HG03457 (cell line): ENCODE results near the gene DKKL1.
"Not testable (repeated sequence)": the region's sequence is repeated elsewhere in the genome, so short reads cannot be mapped to it uniquely, and the experiment has no call there.

Source experiments
- ATAC-seq: cut with Tn5 transposase; IDR thresholded peaks from one replicate; pipeline ENCODE4 v1.9.1; 2021; ENCODE audit warnings: moderate number of reproducible peaks; ENCODE audit not compliant: unreplicated experiment

DKKL1 gene

DNA sequence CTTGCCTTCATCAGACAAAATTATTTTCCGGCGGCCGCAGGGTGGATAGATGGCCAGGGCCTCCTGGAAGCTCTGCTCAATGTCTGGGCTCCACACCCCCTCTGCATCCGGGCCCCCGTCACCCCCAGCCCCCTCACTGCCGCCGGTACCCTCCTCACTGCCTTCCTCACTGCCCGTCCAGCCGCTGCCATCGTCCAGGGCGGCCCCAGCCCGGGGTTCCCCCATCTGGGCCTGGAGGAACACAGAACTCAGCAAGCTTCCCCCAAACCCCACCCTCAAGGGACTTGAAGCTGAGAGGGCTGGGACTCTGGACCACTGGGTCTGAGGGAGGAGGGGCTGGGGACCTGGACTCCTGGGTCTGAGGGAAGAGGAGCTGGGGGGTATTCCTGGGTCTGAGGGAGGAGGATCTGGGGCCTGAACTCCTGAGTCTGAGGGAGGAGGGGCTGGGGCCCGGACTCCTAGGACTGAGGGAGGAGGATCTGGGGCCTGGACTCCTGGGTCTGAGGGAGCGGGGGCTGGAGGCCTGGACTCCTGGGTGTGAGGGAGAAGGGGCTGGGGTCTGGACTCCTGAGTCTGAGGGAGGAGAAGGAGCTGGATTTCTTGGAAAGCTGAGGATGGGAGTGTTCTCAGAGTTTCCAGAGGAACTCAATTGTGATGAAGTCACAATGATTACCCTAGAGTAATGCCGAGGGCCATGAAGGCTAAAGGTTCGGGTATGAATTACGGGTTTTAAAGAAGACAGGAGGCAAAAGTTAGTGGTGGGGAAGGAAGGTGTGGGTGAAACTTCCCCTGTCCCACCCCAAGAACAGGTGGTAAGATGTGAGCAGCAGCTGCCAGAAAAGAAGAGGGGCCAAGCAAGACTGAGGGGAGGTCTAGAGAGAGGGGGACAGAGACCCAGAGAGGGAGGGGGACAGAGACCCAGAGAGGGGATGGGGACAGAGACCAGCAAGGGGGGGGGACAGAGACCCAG lies 3.5 kb upstream of the DKKL1 start:
- ATAC-seq: no peak

DNA sequence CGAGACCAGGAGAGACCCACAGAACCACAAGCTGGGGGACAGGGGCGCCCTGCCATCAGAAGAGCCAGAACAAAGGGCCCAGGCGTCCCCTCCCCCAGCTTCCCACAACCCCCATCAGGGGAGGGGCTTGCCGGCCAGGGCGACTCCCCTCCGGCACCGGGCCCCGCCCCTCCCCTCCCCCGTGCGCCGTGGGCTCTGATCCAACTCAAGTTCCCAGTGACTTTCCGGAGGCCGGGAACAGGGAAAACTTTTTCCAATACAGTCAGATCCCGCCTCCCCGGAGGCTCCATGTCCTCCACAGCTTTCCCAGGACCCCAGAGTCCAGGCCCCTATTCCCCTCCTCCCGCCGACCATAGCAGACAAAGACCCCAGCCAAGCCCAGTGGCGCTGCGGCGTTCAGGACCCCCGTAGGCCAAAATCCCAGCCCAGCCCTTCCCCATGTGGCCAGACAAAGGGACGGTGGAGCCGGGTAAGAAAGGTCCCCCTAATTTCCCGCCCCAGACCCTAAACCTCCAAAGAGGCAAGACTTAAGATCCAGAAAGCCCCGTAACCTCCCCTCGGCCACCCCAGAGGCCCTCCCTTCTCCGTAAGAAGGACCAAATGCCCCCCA lies 2.1 kb upstream of the DKKL1 start:
- no peak for ATAC-seq

DNA sequence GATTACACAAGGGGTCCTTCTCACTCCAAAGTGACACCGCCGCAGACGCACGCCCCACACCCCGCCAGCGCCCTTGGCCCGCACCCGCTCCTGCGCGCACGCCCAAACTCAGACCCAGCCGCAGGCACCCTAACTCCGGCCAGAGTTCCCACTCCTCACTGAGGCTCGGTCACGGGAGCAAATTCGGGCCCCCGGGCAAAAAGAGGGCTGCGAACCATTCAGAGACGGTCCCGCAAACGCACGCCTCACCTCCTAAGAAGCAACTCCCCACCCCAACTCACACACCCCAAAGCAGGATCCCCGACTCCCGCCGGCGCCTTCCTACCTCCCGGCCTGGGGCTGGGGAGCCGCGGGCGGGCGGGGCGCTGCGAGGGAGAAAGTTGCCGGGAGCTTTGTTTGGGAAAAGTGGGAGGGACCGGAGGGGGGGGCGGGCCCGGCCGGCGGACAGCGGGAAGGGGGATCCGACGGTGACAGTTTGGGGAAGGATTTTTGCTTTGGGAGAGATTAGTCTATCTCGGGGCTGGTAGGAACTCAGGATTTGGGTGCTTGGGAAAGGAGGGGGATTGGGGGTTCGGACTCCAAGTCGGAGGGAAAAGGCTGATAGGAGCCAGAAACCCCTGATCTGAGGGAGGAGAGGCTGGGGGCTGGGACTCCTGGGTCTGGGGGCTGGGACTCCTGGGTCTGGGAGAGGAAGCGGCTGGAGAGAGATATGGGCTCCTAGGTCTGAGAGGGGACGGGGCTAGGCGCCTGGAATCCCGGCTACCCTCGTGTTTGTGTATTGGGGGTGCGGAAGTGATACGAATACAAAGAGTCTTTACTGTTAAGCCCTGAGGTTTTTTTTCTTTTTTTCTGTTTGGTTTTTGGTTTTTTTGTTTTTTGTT lies 1.4 kb upstream of the DKKL1 start, which contains the start of gene TEAD2:
Gene TEAD2, minus strand, starts transcription at position 369 of the 881 bp plus-strand sequence. CDS start 2,341 bp downstream, outside the sequence.
- no peak for ATAC-seq

DNA sequence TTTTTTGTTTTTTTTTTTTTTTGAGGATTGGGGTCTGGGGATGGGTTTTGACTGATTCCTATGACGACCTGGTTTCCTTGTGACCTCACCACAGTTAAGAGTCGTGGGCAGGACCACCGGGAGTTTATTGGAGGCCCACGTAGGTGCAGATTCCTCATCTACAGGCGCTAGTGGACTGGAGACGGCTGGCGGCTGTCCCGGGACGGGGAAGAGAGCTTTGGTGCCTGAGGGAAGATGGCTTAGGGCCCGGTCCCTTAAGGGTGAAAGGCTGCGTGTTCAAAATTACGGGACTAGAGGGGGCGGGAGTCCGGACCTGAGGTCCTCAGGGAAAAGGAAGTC lies 779 bp upstream of the DKKL1 start:
- ATAC-seq: no peak

DNA sequence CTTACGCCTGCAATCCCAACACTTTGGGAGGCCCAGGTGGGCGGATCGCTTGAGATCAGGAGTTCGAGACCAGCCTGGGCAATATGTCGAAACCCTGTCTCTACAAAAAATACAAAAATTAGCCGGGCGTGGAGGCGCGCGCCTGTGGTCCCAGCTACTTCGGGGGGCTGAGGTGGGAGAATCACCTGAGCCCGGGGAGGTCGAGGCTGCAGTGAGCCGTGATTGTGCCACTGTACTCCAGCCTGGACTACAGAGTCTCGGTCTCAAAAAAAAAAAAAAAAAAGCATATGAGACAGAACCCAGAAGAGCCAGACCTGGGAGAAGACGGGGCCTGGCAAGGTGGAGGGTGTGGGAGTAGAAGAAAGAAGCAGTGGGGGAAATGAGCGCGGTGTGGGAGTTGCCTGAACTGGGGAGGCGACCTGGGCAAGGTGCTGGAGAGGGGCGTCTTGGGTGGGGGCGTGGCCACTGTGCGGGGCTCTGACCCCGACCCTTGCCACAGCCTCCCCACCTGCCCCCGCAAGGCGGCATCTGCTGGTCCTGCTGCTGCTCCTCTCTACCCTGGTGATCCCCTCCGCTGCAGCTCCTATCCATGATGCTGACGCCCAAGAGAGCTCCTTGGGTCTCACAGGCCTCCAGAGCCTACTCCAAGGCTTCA lies 533 bp downstream of the DKKL1 start:
- no peak for ATAC-seq

DNA sequence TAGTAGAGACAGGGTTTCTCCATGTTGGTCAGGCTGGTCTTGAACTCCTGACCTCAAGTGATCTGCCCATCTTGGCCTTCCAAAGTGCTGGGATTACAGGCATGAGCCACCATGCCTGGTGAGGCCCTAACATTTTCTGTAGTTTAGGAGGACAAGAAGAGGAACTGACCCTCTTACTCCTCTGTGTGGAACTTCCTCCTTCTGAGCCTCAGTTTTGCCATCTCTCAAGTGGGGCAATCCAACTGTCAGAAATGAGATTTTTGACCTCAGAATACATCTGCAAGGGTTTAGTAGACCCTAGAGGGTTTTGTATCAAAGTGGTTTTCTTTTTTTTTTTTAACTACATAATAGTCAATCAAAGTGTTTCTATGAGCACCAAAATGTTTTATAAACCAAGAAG lies 2.4 kb downstream of the DKKL1 start:
- ATAC-seq: no peak

DNA sequence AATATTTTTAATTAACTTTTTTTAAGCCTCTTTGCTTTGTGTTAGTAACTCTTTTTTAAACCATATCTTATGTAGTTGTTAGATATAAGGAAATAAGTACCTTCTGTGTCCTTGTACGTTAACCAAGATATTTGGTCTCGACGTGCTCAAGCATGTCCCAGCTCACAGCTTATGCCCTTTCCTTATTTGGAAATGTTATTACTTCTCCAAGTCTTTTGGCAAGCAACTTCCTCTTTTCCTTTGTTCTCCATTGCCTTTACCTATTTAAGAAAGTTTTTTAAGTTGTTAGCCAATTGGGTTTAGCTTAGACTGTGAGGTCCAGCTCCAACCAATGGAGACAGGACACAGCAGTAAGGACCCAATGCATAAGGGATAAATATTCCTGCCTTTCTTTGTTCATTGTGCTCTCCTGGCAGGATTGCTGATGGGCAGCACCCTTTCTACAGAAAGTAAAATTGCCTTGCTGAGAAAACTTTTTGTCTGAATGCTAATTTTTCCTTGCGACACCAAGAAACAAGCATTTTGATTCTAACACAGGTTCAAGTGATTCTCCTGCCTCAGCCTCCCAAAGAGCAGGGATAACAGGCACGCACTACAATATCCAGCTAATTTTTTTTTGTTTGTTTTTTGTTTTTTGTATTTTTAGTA lies 5.2 kb downstream of the DKKL1 start:
- no peak for ATAC-seq

DNA sequence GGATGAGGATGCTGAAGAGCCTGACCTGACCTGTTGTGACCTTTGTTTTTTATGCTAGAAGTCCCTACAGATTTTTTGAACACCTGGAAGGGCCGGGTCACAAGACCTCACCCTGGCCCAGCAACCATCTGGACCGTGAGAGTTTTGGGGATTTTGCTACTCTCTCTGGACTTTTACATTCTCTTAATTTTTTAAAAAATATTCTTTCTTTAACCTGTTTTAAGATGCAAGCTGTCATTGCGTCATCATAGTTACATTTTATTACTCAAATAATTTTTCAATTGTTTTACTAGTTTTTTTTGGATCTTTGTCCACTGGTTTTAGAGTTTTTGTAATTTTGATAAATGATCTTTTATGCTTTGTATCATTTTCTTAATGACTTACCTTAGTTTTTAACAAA lies 7.5 kb downstream of the DKKL1 start:
- no peak for ATAC-seq

DNA sequence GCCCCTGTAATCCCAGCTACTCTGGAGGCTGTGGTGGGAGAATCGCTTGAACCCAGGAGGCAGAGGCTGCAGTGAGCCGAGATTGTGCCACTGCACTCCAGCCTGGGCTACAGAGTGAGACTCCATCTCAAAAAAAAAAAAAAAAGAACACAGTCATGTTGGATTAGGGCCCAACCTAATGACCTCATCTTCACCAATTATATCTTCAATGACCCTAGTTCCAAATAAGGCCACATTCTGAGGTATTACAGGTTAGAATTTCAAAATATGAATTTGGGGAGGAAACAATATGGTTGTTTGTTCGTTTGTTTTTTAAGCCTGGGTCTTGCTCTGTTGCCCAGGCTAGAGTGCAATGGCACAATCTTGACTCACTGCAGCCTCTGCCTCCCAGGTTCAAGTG lies 9.5 kb downstream of the DKKL1 start:
- not testable (repeated sequence) for ATAC-seq

DNA sequence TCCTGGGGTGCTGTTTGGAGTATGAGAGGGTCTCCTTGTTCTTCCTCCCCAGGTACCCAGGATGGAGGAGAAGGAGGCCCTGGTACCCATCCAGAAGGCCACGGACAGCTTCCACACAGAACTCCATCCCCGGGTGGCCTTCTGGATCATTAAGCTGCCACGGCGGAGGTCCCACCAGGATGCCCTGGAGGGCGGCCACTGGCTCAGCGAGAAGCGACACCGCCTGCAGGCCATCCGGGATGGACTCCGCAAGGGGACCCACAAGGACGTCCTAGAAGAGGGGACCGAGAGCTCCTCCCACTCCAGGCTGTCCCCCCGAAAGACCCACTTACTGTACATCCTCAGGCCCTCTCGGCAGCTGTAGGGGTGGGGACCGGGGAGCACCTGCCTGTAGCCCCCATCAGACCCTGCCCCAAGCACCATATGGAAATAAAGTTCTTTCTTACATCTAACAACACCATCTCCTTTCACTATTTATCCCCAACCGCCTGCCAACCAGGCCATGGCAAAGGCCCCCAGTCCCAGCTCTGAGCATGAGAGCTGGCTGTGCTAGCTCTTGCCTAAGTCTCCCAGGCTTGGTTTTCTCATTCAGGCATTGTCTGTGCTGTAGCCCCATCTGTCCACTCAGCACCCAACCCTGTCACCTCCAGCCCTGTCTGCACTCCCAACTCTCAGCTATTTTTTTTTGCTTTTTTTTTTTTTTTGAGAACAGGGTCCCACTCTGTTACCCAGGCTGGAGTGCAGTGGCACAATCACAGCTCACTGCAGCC lies 11.2 kb downstream of the DKKL1 start:
- ATAC-seq: no peak

DNA sequence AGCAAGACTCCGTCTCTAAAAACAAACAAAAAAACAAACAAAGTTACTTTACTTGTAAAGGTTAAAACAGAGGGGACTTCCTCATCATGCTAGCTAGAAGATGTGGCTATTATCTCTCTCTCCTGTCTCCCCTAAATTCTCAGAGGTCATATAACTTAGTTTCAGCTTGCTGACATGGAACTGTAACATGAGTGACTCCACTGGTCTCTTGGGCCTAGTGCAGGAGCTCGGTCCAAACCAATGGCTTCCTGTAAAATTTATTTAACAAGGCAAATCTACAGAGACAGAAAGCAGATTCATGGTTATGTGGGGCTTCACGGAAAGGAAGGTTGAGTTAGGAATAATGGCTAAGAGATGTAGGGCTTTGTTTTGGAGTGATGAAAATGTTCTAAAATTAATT lies 14.8 kb downstream of the DKKL1 start:
- no peak for ATAC-seq

DNA sequence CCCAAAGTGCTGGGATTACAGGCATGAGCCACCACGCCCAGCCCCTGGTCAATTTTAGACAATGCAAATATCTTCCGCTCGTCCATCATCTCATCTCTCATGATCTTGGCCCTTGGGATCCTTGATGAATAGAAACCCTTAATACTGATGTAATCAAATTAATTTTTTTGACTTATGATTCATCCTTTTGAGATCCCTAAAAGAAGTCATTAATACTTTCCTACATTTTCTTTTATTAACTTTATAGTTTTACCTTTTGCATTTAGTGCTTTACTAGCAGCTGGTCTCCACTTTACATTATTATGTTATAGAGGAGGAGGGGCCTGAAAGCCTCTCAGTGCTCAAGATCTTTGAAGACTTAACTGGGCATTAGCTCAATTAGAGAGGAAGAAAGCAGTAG lies 16.7 kb downstream of the DKKL1 start:
- ATAC-seq: no peak

DNA sequence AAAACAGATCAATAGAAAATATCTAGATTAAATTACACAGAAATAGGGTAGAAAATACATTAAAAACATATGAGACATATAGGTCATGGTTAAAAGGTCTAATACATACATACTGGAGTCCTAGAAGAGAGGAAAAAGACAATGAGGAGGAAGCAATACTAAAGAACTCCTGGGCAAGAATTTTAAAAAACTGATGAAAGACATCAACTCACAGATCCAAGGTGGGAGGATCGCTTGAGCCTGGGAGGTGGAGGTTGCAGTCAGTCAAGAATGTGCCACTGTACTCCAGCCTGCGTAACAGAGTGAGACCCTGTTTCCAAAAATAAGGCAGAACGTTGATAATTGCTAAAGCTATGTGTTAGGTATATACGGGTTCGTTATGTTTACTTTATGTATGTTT lies 19.0 kb downstream of the DKKL1 start:
- ATAC-seq: no peak

DNA sequence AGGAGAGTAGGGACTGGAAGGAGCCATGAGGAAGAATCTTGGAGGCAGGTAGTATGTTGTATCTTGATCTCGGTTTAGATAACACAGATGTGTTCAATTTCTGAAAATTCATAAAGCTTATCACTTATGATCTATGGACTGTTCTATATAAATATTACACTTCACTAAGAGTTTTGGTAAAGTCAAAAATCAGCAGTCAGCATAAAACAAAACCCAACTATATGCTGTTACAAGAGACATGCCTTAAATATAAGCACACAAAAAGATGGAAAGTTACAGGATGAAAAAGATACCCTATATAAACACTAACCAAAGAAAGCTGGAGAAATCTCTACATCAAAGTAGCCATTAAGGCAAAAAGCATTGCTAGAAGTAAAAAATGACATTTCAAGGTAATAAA lies 19.9 kb downstream of the DKKL1 start:
- no peak for ATAC-seq

DNA sequence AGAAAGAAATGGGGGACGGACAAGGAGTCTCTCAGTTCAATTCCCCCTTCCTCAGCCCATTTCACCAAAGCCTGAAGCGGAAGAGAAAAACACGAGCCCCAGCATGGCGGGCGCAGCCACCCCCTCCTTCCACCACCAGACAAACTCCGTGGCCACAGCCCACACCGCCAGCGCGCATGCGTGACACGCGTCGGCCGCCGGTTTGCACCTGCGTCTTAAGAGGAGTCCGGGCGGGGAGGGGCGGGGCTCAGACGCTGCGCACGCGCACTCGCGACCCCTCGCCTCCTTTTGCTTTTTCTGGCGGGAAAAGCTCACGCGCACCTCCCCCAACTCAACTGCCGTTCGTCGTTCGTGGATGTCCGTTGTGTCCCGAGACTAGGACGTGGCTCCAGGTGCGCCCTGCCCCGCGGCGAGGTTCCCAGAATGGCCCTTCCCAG lies 24.3 kb downstream of the DKKL1 start, which contains the start of gene KASH5:
Gene KASH5, plus strand, starts transcription at position 314 of the 437 bp plus-strand sequence. CDS start 2,635 bp downstream, outside the sequence.
- no peak for ATAC-seq

DNA sequence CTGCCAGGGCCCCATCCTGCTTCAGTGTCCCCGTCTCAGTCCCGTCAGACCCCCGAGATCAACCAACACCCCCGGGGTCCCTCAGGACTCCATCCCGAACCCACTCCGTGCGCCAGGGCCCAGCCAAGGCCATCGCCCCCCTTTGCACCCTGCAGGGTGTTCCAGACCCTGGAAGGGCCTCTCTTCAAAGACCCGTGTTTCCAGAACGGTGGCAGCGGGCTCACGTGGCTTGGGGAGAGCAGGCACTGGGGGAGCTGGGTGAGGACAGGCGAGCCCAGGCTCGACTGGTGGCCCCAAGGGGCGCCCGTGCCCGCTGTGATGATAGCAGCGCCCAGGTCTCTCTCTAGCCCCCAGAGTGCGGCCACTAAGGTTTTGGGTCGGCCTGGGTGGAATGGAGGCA lies 25.7 kb downstream of the DKKL1 start:
- ATAC-seq: no peak

DNA sequence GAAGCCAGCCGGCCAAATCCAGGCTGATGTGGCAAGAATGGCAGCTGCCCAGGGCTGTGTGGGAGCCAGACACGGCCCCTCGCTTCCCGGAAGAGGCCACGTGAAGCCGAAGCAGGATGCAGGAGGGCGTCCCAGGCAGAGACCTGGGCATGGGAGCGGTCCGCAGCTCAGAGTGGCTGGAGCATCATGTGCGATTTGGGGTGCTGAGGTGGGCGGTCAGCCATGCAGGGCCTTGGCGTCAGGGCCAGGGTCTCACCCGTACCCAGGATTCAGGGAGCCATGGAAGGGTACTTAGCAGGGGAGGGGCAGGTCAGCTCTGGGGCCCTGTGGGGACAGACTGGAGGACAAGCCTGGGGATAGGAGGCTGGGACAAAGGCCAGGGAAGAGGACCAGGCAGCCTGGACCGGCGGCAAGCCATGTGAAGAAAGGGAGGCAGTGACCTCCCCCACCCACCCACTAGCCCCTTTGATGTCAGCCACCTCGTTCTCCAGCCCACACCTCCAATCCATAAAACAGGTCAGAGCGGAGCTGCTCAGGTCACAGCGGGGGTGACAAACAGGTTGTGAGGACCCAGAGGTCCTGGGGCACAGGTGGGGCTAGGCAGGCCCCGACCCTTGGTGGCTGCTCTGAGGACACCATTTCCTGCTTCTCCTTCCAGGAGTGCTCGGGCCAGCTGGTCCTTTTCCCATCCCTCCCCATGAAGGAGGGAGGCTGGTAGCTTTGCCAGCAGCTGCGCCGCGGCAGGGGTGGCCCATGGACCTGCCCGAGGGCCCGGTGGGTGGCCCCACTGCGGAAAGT lies 26.7 kb downstream of the DKKL1 start:
- no peak for ATAC-seq

DNA sequence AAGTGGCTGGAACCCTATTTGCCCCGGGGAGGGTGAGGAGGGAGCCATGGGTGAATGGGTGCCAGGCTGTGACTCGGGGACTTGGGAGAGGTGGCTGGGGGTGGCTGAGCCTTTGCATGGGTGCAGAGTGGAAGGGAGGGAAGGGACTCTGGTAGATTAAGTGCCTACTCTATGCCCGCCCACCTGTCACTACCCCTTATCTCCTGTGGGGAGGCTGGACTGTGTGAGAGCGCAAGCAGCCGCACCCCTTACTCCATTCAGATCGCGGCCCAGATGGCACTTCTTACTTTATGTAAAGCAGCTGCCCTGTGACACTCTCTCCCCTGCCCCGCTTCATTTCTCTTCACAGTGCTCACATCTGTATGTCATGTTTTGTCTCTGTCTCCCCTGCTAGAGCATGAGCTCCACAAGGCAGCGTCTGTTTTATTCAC lies 27.3 kb downstream of the DKKL1 start:
- ATAC-seq: no peak
